22Rv1 (cell line): Measurements from ENCODE around the gene GRK3.

Experiments used
- ZFX ChIP-seq: fragments of 450-650 bp; IDR thresholded peaks from 2 replicates; pipeline ENCODE4 v1.6.1; 2017; ENCODE audit warnings: antibody characterized with exemption, borderline replicate concordance
- TF ChIP-seq, protein P1 (sequence below): fragments of 450-650 bp; IDR thresholded peaks from 2 replicates; pipeline ENCODE4 v1.5.1; 2017; ENCODE audit warnings: mild to moderate bottlenecking

DNA sequence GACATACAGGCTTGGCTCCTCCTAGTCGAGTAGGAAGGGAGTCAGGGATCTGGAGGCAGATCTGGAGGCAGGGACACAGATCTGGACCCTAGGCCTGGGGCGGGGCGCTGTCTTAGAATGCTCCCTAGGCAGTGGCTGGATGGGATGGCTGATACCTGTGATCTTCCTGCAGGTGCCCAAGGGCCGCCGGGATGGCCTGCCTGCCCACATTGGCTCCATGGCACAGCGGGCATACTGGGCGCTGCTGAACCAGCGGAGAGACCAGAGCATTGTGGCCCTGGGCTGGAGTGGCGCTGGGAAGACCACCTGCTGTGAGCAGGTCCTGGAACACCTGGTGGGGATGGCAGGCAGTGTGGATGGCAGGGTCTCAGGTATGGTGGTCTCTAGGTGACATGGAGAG is 212.9 kb downstream of the GRK3 start:
- TF ChIP-seq, protein P1, sequence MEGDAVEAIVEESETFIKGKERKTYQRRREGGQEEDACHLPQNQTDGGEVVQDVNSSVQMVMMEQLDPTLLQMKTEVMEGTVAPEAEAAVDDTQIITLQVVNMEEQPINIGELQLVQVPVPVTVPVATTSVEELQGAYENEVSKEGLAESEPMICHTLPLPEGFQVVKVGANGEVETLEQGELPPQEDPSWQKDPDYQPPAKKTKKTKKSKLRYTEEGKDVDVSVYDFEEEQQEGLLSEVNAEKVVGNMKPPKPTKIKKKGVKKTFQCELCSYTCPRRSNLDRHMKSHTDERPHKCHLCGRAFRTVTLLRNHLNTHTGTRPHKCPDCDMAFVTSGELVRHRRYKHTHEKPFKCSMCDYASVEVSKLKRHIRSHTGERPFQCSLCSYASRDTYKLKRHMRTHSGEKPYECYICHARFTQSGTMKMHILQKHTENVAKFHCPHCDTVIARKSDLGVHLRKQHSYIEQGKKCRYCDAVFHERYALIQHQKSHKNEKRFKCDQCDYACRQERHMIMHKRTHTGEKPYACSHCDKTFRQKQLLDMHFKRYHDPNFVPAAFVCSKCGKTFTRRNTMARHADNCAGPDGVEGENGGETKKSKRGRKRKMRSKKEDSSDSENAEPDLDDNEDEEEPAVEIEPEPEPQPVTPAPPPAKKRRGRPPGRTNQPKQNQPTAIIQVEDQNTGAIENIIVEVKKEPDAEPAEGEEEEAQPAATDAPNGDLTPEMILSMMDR, result no peak
- no peak for TF ChIP-seq ZFX
